GM12892 (cell line): ENCODE measurements around the gene TTPAL.

Experiments used
- POLR2A ChIP-seq: IDR thresholded peaks from 2 replicates; pipeline ENCODE4 v1.6.1; 2011; ENCODE audit warnings: low read depth, low read length, control low read depth
- POLR2AphosphoS5 ChIP-seq: IDR thresholded peaks from 2 replicates; pipeline ENCODE4 v1.6.1; 2011; ENCODE audit warnings: low read depth, low read length, control low read depth
- TAF1 ChIP-seq: IDR thresholded peaks from 2 replicates; pipeline ENCODE4 v1.6.1; 2011; ENCODE audit warnings: low read depth, mild to moderate bottlenecking, control low read depth, low read length, borderline replicate concordance

GRCh38 chr20:44501448-44501847 is 25.8 kb downstream of the TTPAL start:
- TF ChIP-seq POLR2A, result no peak
- TF ChIP-seq TAF1, result no peak
- TF ChIP-seq POLR2AphosphoS5, result no peak
